ENCODE results near the gene PPP1R3G. TPM values are rescaled to one million over a fixed set of nuclear protein-coding genes. Genes with fewer than 3 reads are reported as not detected.

Gene PPP1R3G
- total RNA-seq, 4 donors from 2014 or later, result 0.26 to 6.0 (median 2.8) TPM

GRCh38 chr6:5079692-5080091 is 5.4 kb upstream of the PPP1R3G start:
- H3K9me3 ChIP-seq, result no peaks in the 10 kb centered on the region
- DNase-seq, result no peak
- no peaks in the 10 kb centered on the region for H3K4me1 ChIP-seq
- TF ChIP-seq POLR2A (IDR thresholded peaks at IDR 0.05), result no peak
- no peak for TF ChIP-seq CTCF (IDR thresholded peaks at IDR 0.05)
- H3K4me3 ChIP-seq, result no peak overlapping the region
- no peak overlapping the region for H3K27ac ChIP-seq
- no peaks in the 10 kb centered on the region for H3K27me3 ChIP-seq
- H3K36me3 ChIP-seq, result no peaks in the 10 kb centered on the region
- intact Hi-C loops (cut with DNase I; ENCODE audit: low total_unique reads), result no loop called here

- TF ChIP-seq CTCF (IDR thresholded peaks at IDR 0.05), result no peak
- no peak for TF ChIP-seq POLR2A (IDR thresholded peaks at IDR 0.05)
- no peaks in the 10 kb centered on the region for H3K9me3 ChIP-seq
- intact Hi-C loops (cut with DNase I; ENCODE audit: low total_unique reads), result no loop called here
- H3K27me3 ChIP-seq, result no peaks in the 10 kb centered on the region
- DNase-seq, result no peak
- no peaks in the 10 kb centered on the region for H3K36me3 ChIP-seq
- no peaks in the 10 kb centered on the region for H3K4me1 ChIP-seq
- H3K27ac ChIP-seq, result no peak overlapping the region
- no peak overlapping the region for H3K4me3 ChIP-seq
Observed at GRCh38 chr6:5080574-5080973, 4.6 kb upstream of the PPP1R3G start.

- Histone ChIP-seq H3K4me3 (no peak overlapping the region), H3K27ac (no peak overlapping the region), H3K27me3 (no peaks in the 10 kb centered on the region), H3K36me3 (no peaks in the 10 kb centered on the region), H3K9me3 (no peaks in the 10 kb centered on the region), H3K4me1 (peaks cover 0 to under 1% of the 10 kb centered on the region in 2 donors)
- no peak for DNase-seq
- intact Hi-C loops (cut with DNase I; ENCODE audit: low total_unique reads), result no loop called here
- TF ChIP-seq POLR2A (IDR thresholded peaks at IDR 0.05) (no peak), CTCF (IDR thresholded peaks at IDR 0.05) (no peak)
Observed at GRCh38 chr6:5081182-5081581, 4.0 kb upstream of the PPP1R3G start.

- intact Hi-C loops (cut with DNase I; ENCODE audit: low total_unique reads), result no loop called here
- TF ChIP-seq POLR2A (IDR thresholded peaks at IDR 0.05) (no peak), CTCF (IDR thresholded peaks at IDR 0.05) (no peak)
- no peak overlapping the region for H3K27ac ChIP-seq
- H3K27me3 ChIP-seq, result no peaks in the 10 kb centered on the region
- no peaks in the 10 kb centered on the region for H3K9me3 ChIP-seq
- no peak for DNase-seq
- peaks cover 0 to 3% of the 10 kb centered on the region in 2 donors for H3K4me1 ChIP-seq
- no peaks in the 10 kb centered on the region for H3K36me3 ChIP-seq
- no peak overlapping the region for H3K4me3 ChIP-seq
Observed at GRCh38 chr6:5081955-5082354, 3.2 kb upstream of the PPP1R3G start.

- peaks cover 0 to 3% of the 10 kb centered on the region in 2 donors for H3K4me1 ChIP-seq
- H3K27ac ChIP-seq, result no peak overlapping the region
- H3K4me3 ChIP-seq, result no peak overlapping the region
- H3K27me3 ChIP-seq, result no peaks in the 10 kb centered on the region
- H3K9me3 ChIP-seq, result no peaks in the 10 kb centered on the region
- intact Hi-C loops (cut with DNase I; ENCODE audit: low total_unique reads), result no loop called here
- no peaks in the 10 kb centered on the region for H3K36me3 ChIP-seq
- TF ChIP-seq CTCF (IDR thresholded peaks at IDR 0.05) (no peak), POLR2A (IDR thresholded peaks at IDR 0.05) (no peak)
- DNase-seq, result peak in 1 of 2 donors; percentile 23
Observed at GRCh38 chr6:5082487-5083306, 2.4 kb upstream of the PPP1R3G start.
